GM18499 (cell line): ENCODE results near the gene FAM32A.
"Not testable (repeated sequence)": the region's sequence is repeated elsewhere in the genome, so short reads cannot be mapped to it uniquely, and the experiment has no call there.

Experiments
- ATAC-seq: cut with Tn5 transposase; IDR thresholded peaks from one replicate; pipeline ENCODE4 v1.9.1; 2021; ENCODE audit warnings: moderate number of reproducible peaks; ENCODE audit not compliant: insufficient read depth, unreplicated experiment

FAM32A gene

DNA sequence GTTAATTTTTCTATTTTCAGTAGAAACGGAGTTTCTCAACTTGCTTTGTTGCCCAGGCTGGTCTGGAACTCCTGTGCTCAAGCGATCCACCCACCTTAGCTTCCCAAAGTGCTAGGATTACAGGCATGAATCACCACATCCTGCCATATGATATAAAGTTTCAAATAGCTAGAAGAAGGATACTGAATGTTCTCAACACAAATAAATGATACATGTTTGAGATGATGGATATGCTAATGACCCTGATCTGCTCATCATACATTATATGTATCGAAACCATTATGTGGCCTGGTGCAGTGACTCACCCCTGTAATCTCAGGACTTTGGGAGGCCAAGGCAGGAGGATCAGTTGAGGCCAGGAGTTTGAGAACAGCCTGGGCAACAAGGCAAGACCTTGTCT lies 23.4 kb upstream of the FAM32A start:
- ATAC-seq: no peak

GRCh38 chr19:16164222-16164890 lies 20.9 kb upstream of the FAM32A start:
- no peak for ATAC-seq

GRCh38 chr19:16166417-16166816 lies 18.8 kb upstream of the FAM32A start:
- no peak for ATAC-seq

DNA sequence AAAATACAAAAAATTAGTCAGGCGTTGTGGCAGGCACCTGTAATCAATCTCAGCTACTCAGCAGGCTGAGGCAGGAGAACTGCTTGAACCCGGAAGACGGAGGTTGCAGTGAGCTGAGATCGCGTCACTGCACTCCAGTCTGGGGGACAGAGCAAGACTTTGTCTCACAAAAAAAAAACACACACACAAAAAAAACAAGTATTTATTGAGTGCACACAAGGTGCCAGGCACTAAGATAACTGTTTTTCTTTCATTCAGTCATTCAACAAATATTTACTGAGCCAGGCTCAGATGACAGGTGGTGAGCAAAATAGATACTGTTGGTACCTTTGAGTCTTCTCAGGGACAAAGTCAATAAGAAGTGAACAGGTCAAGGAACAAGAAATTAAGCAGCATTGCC lies 18.2 kb upstream of the FAM32A start:
- ATAC-seq: no peak

- ATAC-seq: no peak
Observed at GRCh38 chr19:16168465-16169081, 16.6 kb upstream of the FAM32A start.

DNA sequence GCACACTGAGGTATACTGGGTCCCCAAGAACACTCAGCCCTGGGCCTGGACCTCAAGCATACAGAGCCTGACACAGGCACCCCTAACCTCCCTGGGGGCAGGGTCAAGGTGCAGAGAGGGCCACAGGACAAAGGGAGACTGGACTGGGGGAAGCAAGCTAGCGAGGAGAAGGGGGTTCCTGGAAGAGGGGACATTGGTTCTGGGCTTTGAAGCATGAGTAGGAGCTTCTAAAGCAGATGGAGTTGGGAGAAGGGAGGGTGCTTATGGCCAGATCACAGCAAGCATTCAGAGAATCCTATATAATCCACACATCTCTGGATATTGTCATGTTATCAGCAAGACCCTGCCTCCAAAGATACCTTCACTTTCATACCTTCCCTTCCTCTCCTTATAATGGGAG lies 15.1 kb upstream of the FAM32A start:
- ATAC-seq: no peak

DNA sequence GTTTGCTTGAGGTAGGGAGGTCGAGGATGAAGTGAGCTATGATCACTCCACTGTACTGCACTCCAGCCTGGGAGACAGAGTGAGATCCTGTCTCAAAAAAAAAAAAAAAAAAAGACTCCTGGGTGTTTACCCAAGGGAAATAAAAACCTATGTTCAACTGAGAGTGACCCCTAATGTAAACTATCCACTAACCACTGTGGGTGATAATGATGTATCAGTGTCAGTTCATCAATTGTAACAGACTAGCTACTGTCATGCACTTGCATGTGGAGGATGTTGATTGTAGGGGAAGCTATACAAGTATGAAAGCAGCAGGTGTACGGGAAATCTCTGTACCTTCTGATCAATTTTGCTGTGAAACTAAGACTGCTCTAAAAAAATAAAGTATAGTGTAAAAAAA lies 9.3 kb upstream of the FAM32A start:
- ATAC-seq: no peak

GRCh38 chr19:16178866-16179265 lies 6.3 kb upstream of the FAM32A start:
- ATAC-seq: not testable (repeated sequence)

DNA sequence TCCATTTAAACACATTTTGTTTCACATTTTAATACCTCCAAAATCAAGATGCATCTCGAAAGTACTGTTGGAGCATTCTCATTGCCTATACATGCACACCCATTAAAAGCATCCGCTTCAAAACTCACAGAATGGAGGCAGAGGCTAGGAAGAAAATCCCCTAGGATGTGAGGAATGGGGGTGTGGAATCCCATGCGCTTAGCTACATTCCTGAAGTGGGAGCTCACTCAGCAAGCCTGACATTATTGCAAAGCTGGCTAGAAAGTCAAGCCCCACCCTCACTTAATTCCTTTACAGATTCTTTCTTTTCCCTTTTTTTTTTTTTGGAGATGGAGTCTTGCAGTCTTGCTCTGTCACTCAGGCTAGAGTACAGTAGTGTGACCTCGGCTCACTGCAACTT lies 4.6 kb upstream of the FAM32A start:
- no peak for ATAC-seq

GRCh38 chr19:16184665-16185122 lies 516 bp upstream of the FAM32A start:
- ATAC-seq: no peak

- ATAC-seq: no peak
Observed at GRCh38 chr19:16185768-16186123, 536 bp downstream of the FAM32A start.

DNA sequence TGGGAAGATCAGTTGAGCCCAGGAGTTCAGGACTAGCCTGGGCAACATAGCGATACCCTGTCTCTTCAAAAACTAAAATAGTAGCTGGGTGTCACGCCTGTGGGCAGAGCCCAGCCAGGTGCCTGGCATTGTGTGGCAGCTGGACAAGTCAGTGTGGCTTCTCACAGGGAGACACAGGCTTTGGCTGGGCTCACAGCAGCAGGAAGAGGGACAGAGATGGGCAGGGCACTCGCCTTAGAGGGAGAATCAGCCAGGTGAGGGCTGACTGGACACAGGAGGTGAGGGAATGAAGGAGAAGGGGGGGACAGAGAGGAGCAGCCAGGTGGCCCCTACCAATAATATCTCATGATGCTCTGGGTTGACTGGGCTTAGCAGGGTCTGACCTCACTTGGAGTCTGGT lies 3.3 kb downstream of the FAM32A start:
- ATAC-seq: no peak

- ATAC-seq: no peak
Observed at GRCh38 chr19:16190198-16190597, 5.0 kb downstream of the FAM32A start.

GRCh38 chr19:16190736-16191135 lies 5.5 kb downstream of the FAM32A start:
- ATAC-seq: no peak

GRCh38 chr19:16191216-16191908 lies 6.2 kb downstream of the FAM32A start:
- ATAC-seq: no peak

- no peak for ATAC-seq
Observed at GRCh38 chr19:16193466-16193865, 8.3 kb downstream of the FAM32A start.

DNA sequence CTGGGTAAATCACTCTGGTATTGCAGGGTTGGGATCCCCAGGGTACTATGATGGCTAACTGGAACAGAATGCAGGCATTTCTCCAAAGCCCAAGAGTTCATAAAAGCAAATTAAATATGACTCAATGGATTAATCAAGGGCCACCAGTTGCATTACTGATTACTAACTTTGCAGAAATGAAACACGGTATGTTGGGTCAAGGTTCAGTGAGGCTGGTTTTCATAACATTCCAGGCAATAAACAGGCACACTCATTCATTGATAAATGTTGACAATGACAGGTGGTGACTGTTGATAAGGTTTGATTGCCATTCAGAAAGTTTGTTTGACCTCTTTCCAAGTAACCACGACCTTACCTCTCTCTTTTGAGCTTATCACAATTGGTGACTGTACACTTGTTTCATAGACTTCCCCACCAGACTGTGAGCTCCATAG lies 12.0 kb downstream of the FAM32A start:
- ATAC-seq: peak; percentile 7

DNA sequence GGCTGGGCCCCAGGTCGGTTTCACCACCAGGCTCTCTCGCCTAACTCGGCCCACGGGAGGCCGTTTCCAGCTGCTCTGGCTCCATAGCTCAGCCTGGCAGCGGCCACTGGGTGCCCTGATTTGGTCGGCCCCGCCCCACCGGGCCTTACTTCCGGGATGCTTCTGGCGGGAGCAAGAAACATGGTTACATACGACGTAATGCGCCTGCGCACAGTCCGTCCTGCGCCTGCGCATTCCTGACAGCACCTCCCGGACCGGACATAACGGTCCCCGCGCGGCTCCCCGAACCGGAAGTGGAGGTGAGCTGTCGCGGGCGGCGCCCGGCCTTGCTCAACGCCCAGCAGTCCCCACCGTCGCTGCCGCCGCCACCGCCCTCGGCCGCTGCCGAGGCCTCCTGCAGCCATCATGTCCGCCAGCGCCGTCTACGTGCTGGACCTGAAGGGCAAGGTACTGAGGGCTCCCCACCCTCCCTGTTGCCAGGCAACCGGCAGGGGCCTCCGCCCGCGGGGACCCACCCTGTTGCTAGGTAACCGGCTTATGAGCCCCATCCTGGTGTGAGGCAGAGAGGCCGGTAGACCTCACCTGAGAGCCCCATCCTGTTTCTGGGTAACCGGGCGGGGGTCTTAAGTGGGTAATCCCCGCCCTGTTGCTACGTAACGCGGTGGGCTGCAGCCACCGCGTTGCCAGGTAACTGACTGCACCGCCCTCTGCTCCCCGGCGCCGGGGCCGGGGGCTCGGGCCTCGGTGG lies 12.6 kb downstream of the FAM32A start, which contains the start of gene AP1M1:
Gene AP1M1, plus strand, starts transcription at position 290 of the 748 bp plus-strand sequence. Its CDS starts 116 bp downstream, at position 406.
- peak; percentile 84 for ATAC-seq

GRCh38 chr19:16198370-16198651 lies 13.1 kb downstream of the FAM32A start:
- no peak for ATAC-seq

- no peak for ATAC-seq
Observed at GRCh38 chr19:16199275-16199932, 14.2 kb downstream of the FAM32A start.
